Keratinocyte (primary cell): ENCODE data around the gene RER1. TPM values are rescaled to one million over a fixed set of nuclear protein-coding genes. Genes with fewer than 3 reads are reported as not detected.

Source experiments
- DNase-seq: peaks from one replicate; pipeline ENCODE4 v3.0.0-alpha.2; 2011; ENCODE audit warnings: low read depth, missing footprints, low spot score
- FAIRE-seq: peaks from 2 replicates; lab custom pipeline; 2011; peaks lifted over from hg19 to GRCh38; lab: Jason Lieb, UNC
- H2AFZ ChIP-seq: 2 replicates; pipeline ENCODE4 v1.6.0; 2012; ENCODE audit warnings: low read length, control low read depth, inconsistent platforms; ENCODE audit not compliant: control insufficient read depth
- H3K27ac ChIP-seq: 2 replicates; pipeline ENCODE4 v1.5.1; 2011; ENCODE audit warnings: low read length; ENCODE audit not compliant: control insufficient read depth, insufficient read depth
- H3K27me3 ChIP-seq: 3 replicates; pipeline ENCODE4 v1.6.0; 2011; ENCODE audit warnings: low read length; ENCODE audit not compliant: control insufficient read depth, insufficient read depth; ENCODE audit errors: extremely low read depth
- H3K36me3 ChIP-seq, 2 experiments: 2 replicates in 1 of 2; 3 replicates in 1 of 2; pipeline ENCODE4 v1.5.1; 2011; ENCODE audit warnings: low read length in 2 of 2, mild to moderate bottlenecking in 1 of 2; ENCODE audit not compliant: control insufficient read depth in 2 of 2, insufficient read depth in 2 of 2; ENCODE audit errors: extremely low read depth in 1 of 2
- H3K4me1 ChIP-seq: 3 replicates; pipeline ENCODE4 v1.5.1; 2011; ENCODE audit warnings: low read length; ENCODE audit not compliant: control insufficient read depth, insufficient read depth; ENCODE audit errors: extremely low read depth
- H3K4me2 ChIP-seq: 3 replicates; pipeline ENCODE4 v1.6.0; 2011; ENCODE audit warnings: low read depth, low read length; ENCODE audit not compliant: control insufficient read depth, insufficient read depth; ENCODE audit errors: extremely low read depth
- H3K4me3 ChIP-seq, 3 experiments: fragments of 200-600 bp in 1 of 3; sonication (generic) in 1 of 3; 2 replicates in 2 of 3; 3 replicates in 1 of 3; pipeline ENCODE4 v1.5.1; 2011 to 2016; ENCODE audit warnings: low read length in 3 of 3, mild to moderate bottlenecking in 3 of 3, control low read depth in 2 of 3, inconsistent platforms in 1 of 3, low read depth in 1 of 3, mixed read lengths in 1 of 3, mixed run types in 1 of 3, moderate library complexity in 1 of 3; ENCODE audit not compliant: control insufficient read depth in 2 of 3, insufficient read depth in 2 of 3; ENCODE audit errors: extremely low read depth in 1 of 3
- H3K79me2 ChIP-seq: 2 replicates; pipeline ENCODE4 v1.6.0; 2012; ENCODE audit warnings: low read length; ENCODE audit not compliant: control insufficient read depth, insufficient read depth
- H3K9ac ChIP-seq: 3 replicates; pipeline ENCODE4 v1.6.0; 2011; ENCODE audit warnings: low read length; ENCODE audit not compliant: control insufficient read depth, insufficient read depth; ENCODE audit errors: extremely low read depth
- H3K9me1 ChIP-seq: 3 replicates; pipeline ENCODE4 v1.6.0; 2011; ENCODE audit warnings: low read length; ENCODE audit not compliant: control insufficient read depth, insufficient read depth; ENCODE audit errors: extremely low read depth
- H3K9me3 ChIP-seq: 2 replicates; pipeline ENCODE4 v1.5.1; 2012; ENCODE audit warnings: low read depth, low read length; ENCODE audit not compliant: control insufficient read depth
- H4K20me1 ChIP-seq: 3 replicates; pipeline ENCODE4 v1.6.0; 2011; ENCODE audit warnings: low read length; ENCODE audit not compliant: control insufficient read depth, insufficient read depth; ENCODE audit errors: extremely low read depth
- CTCF ChIP-seq, 3 experiments: IDR thresholded peaks in 1 of 3; conservative IDR thresholded peaks in 1 of 3; optimal IDR thresholded peaks in 1 of 3; 2 replicates in 2 of 3; 3 replicates in 1 of 3; pipeline versions ENCODE3 to v1.5.1; 2011; ENCODE audit warnings: low read length in 3 of 3, mild to moderate bottlenecking in 3 of 3, moderate library complexity in 2 of 3, control low read depth in 1 of 3, inconsistent platforms in 1 of 3; ENCODE audit not compliant: insufficient read depth in 2 of 3; ENCODE audit errors: extremely low read depth in 1 of 3
- EZH2 ChIP-seq: IDR thresholded peaks from one replicate; pipeline ENCODE4 v1.6.1; 2012; ENCODE audit warnings: inconsistent platforms, mild to moderate bottlenecking, low read length, moderate library complexity
- dilution Hi-C: fragments of 300-500 bp; cut with MboI; formaldehyde crosslinking; loops from one replicate; pipeline ENCODE4 v1.7.0; 2020; ENCODE audit warnings: low sequenced_read_pairs; ENCODE audit not compliant: extremely low pct_ligation_motif_present
- polyA plus RNA-seq, 5 experiments: library from polyadenylated mRNA; depleted of rRNA in 3 of 5; stranded (reverse) in 3 of 5; stranded (forward) in 1 of 5; unstranded in 1 of 5; fragments of >200 nt; gene quantifications; 1 replicate in 1 of 5; 2 replicates in 3 of 5; 3 replicates in 1 of 5; pipeline versions ENCODE4 v1.2.1 to v1.2.3, GENCODE V29; 2011 to 2012; ENCODE audit warnings: missing spikeins in 2 of 5, low read depth in 1 of 5, low replicate concordance in 1 of 5

The RER1 gene
- polyA plus RNA-seq, 1 donor (not counting 4 experiments of a cell fraction or from before 2014, with no cell fraction given), result 297 TPM

DNA sequence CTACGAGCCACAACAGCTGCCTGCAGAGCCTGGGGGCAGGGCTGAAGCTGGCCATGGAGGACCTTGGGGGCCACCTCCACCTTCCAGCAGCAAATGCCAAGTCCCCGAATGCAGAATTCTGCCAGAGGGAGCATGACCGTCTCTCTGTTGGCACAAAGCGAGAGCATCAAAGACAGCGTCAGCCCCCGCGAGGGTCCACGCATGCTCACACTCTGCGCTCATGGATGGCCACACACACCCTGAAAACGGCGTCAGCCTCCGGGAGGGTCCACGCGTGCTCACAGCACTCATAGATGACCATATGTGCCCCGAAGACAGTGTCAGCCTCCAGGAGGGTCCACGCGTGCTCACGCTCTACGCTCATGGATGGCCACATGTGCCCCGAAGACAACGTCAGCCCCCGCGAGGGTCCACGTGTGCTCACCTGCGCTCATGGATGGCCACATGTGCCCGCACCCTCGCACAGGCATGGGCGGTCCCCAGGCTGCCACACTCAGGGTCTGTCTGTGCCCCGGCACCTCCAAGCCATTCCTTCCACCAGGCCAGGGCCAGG is 46.8 kb upstream of the RER1 start:
- Histone ChIP-seq H3K79me2 (no peaks in the 10 kb centered on the region), H4K20me1 (no peaks in the 10 kb centered on the region), H3K4me2 (no peak overlapping the region), H3K27me3 (no peaks in the 10 kb centered on the region), H3K36me3 (no peaks in the 10 kb centered on the region), H3K9me1 (no peaks in the 10 kb centered on the region), H2AFZ (no peak overlapping the region), H3K4me1 (peaks cover 8% of the 10 kb centered on the region), H3K27ac (no peak overlapping the region), H3K9ac (no peak overlapping the region), H3K4me3 (no peak overlapping the region), H3K9me3 (no peaks in the 10 kb centered on the region)
- FAIRE-seq, result no peak
- TF ChIP-seq EZH2 (no peak), CTCF (optimal IDR thresholded peaks at IDR 0.05 in 1 of 3, IDR thresholded peaks at IDR 0.05 in 1 of 3, conservative IDR thresholded peaks at IDR 0.05 in 1 of 3; ENCODE audit: extremely low read depth in 1 of 3, insufficient read depth in 2 of 3, low read length in 3 of 3) (no peak)
- dilution Hi-C loops, result no loop called here
- DNase-seq, result no peak

DNA sequence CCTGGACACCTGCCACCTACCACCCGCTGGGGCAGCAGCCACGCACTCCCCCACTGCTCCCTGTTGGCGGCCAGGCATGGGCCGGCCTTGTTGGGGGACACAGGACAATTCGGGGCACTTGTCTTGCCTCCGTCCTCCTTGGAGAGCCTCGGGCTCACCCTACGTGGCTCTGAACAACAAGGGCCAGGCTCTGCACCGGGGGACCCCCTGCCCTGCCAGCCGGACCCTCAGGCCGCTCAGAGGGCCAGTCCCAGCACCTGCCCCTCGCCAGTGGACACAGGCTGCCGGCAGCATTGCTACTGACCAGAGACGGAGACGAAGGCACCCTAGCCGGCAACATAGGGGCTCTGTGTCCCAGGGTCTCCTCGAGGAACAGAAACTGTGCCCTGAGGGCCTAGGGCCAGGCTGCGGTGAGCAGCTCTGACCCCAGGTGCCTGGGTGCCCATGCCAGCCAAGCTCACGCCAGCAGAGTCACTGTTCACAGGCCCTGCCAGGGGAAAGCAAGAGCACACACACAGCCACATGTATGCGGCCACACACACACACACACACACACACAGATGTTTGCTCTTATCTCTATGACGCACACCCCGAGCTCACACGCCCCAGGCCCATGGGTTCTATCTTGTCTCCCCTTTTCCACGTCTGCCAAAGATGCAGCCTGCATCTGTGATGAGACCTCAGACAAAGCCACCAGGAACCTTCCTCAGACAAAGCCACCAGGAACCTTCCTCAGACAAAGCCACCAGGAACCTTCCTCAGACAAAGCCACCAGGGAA is 46.2 kb upstream of the RER1 start:
- dilution Hi-C loops, result no loop called here
- H3K79me2 ChIP-seq, result no peaks in the 10 kb centered on the region
- no peak overlapping the region for H2AFZ ChIP-seq
- TF ChIP-seq CTCF (optimal IDR thresholded peaks at IDR 0.05 in 1 of 3, IDR thresholded peaks at IDR 0.05 in 1 of 3, conservative IDR thresholded peaks at IDR 0.05 in 1 of 3; ENCODE audit: extremely low read depth in 1 of 3, insufficient read depth in 2 of 3, low read length in 3 of 3) (no peak), EZH2 (no peak)
- no peak overlapping the region for H3K27ac ChIP-seq
- no peaks in the 10 kb centered on the region for H3K9me3 ChIP-seq
- no peaks in the 10 kb centered on the region for H4K20me1 ChIP-seq
- H3K4me1 ChIP-seq, result peaks cover 8% of the 10 kb centered on the region
- H3K9me1 ChIP-seq, result no peaks in the 10 kb centered on the region
- no peak overlapping the region for H3K4me3 ChIP-seq
- no peak overlapping the region for H3K4me2 ChIP-seq
- no peak for FAIRE-seq
- H3K27me3 ChIP-seq, result no peaks in the 10 kb centered on the region
- no peaks in the 10 kb centered on the region for H3K36me3 ChIP-seq
- DNase-seq, result no peak
- H3K9ac ChIP-seq, result no peak overlapping the region
